Measurements from ENCODE around the gene SYT3.

SYT3 gene

DNA sequence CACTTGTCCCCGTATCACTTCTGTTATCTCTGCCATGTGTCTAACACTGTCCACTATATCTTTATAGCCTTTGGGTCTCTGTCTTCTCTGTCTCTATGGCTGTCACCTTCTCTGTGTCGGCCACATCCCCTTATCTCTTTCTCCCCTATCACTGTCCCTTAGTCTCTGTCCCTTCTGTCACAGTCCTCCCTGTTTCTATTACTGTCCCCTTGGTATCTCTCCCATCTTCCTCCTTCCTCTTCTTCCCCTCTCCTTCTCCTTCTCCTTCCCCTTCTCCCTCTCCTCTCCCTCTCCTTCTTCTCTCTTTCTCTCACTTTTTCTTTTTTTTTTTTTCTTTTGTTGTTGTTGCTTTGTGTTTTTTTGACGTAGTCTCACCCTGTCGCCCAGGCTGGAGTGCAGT is 36.7 kb downstream of the SYT3 start:
- TF ChIP-seq, protein P1, sequence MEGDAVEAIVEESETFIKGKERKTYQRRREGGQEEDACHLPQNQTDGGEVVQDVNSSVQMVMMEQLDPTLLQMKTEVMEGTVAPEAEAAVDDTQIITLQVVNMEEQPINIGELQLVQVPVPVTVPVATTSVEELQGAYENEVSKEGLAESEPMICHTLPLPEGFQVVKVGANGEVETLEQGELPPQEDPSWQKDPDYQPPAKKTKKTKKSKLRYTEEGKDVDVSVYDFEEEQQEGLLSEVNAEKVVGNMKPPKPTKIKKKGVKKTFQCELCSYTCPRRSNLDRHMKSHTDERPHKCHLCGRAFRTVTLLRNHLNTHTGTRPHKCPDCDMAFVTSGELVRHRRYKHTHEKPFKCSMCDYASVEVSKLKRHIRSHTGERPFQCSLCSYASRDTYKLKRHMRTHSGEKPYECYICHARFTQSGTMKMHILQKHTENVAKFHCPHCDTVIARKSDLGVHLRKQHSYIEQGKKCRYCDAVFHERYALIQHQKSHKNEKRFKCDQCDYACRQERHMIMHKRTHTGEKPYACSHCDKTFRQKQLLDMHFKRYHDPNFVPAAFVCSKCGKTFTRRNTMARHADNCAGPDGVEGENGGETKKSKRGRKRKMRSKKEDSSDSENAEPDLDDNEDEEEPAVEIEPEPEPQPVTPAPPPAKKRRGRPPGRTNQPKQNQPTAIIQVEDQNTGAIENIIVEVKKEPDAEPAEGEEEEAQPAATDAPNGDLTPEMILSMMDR (IDR thresholded peaks at IDR 0.05; ENCODE audit: insufficient read depth, low read length, poor library complexity, severe bottlenecking), result no peak
- no peak for TF ChIP-seq EZH2phosphoT487 (conservative IDR thresholded peaks at IDR 0.05; ENCODE audit: low read length)

DNA sequence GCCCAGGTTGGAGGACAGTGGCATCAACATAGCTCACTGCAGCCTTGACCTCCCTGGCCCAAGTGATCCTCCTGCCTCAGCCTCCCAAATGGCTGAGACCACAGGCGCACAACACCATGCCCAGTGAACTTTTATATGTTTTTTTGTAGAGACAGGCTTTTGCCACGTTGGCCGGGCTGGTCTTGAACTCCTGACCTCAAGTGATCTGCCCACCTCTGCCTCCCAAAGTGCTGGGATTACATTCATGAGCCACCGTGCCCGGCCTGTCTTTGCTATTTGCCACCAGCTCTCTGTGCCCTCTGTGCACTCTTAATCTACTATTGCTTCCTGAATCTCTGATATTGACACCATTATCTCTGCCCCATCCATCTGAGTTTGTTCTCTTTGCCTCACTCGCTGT is 37.2 kb downstream of the SYT3 start:
- Histone ChIP-seq H3K27me3 (ENCODE audit: low read length) (no peaks in the 10 kb centered on the region), H3K4me3 (ENCODE audit: insufficient read depth, low read length, poor library complexity, severe bottlenecking) (no peak overlapping the region), H3K9me2 (replicated peaks; ENCODE audit: insufficient read depth, low read length) (no peaks in the 10 kb centered on the region), H3F3A (ENCODE audit: insufficient read depth) (no peaks in the 10 kb centered on the region), H3K9me3 (ENCODE audit: insufficient read depth, low read length) (no peaks in the 10 kb centered on the region), H3K36me3 (ENCODE audit: low read length) (no peaks in the 10 kb centered on the region), H3K79me2 (ENCODE audit: insufficient read depth, low read length) (no peaks in the 10 kb centered on the region), H3K27ac (ENCODE audit: low read depth, low read length) (no peak overlapping the region), H3K4me2 (ENCODE audit: low read depth, low read length, poor library complexity, severe bottlenecking) (no peak overlapping the region), H2AFZ (ENCODE audit: low read depth, low read length, severe bottlenecking) (no peak overlapping the region), H4K20me1 (ENCODE audit: low read depth, low read length) (no peaks in the 10 kb centered on the region), H3K9ac (ENCODE audit: low read length) (no peak overlapping the region)
- TF ChIP-seq, protein P1 (IDR thresholded peaks at IDR 0.05; ENCODE audit: insufficient read depth, low read length, poor library complexity, severe bottlenecking), result no peak
- no peak for TF ChIP-seq EZH2phosphoT487 (conservative IDR thresholded peaks at IDR 0.05; ENCODE audit: low read length)

More for the DNA sequence above, 36.7 kb downstream of the SYT3 start:
- H4K20me1 ChIP-seq (ENCODE audit: low read depth, low read length), result no peaks in the 10 kb centered on the region
- no peaks in the 10 kb centered on the region for H3K27me3 ChIP-seq (ENCODE audit: low read length)
- H3K79me2 ChIP-seq (ENCODE audit: insufficient read depth, low read length), result no peaks in the 10 kb centered on the region
- H3K36me3 ChIP-seq (ENCODE audit: low read length), result no peaks in the 10 kb centered on the region
- no peak overlapping the region for H2AFZ ChIP-seq (ENCODE audit: low read depth, low read length, severe bottlenecking)
- H3K9me3 ChIP-seq (ENCODE audit: insufficient read depth, low read length), result no peaks in the 10 kb centered on the region
- no peak overlapping the region for H3K27ac ChIP-seq (ENCODE audit: low read depth, low read length)
- no peaks in the 10 kb centered on the region for H3K9me2 ChIP-seq (replicated peaks; ENCODE audit: insufficient read depth, low read length)
- no peak overlapping the region for H3K4me2 ChIP-seq (ENCODE audit: low read depth, low read length, poor library complexity, severe bottlenecking)
- no peak overlapping the region for H3K9ac ChIP-seq (ENCODE audit: low read length)
- no peak overlapping the region for H3K4me3 ChIP-seq (ENCODE audit: insufficient read depth, low read length, poor library complexity, severe bottlenecking)
- no peaks in the 10 kb centered on the region for H3F3A ChIP-seq (ENCODE audit: insufficient read depth)

DNA sequence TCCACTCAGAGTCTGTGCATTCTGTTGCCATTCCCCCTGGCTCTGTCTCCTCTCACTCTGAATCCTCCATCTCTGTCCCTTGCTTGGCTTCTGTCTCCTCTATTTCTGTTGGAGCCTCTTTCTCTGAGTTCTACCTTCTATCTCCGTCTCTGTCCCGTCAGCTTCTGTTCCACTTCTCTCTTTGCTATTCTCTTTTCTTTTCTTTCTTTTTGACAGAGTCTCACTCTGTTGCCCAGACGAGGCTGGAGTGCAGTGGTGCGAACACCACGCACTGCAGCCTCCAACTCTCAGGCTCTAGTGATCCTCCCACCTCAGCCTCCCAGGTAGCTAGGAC is 37.6 kb downstream of the SYT3 start:
- Histone ChIP-seq H3K9ac (ENCODE audit: low read length) (no peak overlapping the region), H3K9me3 (ENCODE audit: insufficient read depth, low read length) (no peaks in the 10 kb centered on the region), H2AFZ (ENCODE audit: low read depth, low read length, severe bottlenecking) (no peak overlapping the region), H3K79me2 (ENCODE audit: insufficient read depth, low read length) (no peaks in the 10 kb centered on the region), H4K20me1 (ENCODE audit: low read depth, low read length) (no peaks in the 10 kb centered on the region), H3K4me3 (ENCODE audit: insufficient read depth, low read length, poor library complexity, severe bottlenecking) (no peak overlapping the region), H3K4me2 (ENCODE audit: low read depth, low read length, poor library complexity, severe bottlenecking) (no peak overlapping the region), H3F3A (ENCODE audit: insufficient read depth) (no peaks in the 10 kb centered on the region), H3K27ac (ENCODE audit: low read depth, low read length) (no peak overlapping the region), H3K9me2 (replicated peaks; ENCODE audit: insufficient read depth, low read length) (no peaks in the 10 kb centered on the region), H3K27me3 (ENCODE audit: low read length) (no peaks in the 10 kb centered on the region), H3K36me3 (ENCODE audit: low read length) (no peaks in the 10 kb centered on the region)
- no peak for TF ChIP-seq EZH2phosphoT487 (conservative IDR thresholded peaks at IDR 0.05; ENCODE audit: low read length)
- TF ChIP-seq, protein P1 (IDR thresholded peaks at IDR 0.05; ENCODE audit: insufficient read depth, low read length, poor library complexity, severe bottlenecking), result no peak
